Coronary artery (tissue), 2 donors: Measurements from ENCODE around the gene COBLL1.

Experiments
- DNase-seq: peaks from one replicate; pipeline ENCODE4 v3.0.0-alpha.2; 2017; ENCODE audit warnings: low spot score
- H3K27ac ChIP-seq, 2 donors: fragments of 200-600 bp; sonication (generic); one replicate each; pipeline ENCODE4 v1.5.1; 2016 to 2019
- H3K4me3 ChIP-seq: fragments of 200-600 bp; sonication (generic); 2 replicates; pipeline ENCODE4 v1.5.1; 2016; ENCODE audit warnings: mild to moderate bottlenecking, moderate library complexity
- TF ChIP-seq, protein P1 (sequence below): fragments of 200-600 bp; sonication (generic); IDR thresholded peaks from one replicate; pipeline ENCODE4 v1.5.1; 2019; ENCODE audit warnings: antibody characterized with exemption

Gene COBLL1

GRCh38 chr2:164811819-164812218 lies 29.8 kb downstream of the COBLL1 start:
- Histone ChIP-seq H3K27ac (peak overlapping the region in 1 of 2 donors; percentile 18), H3K4me3 (no peak overlapping the region)
- TF ChIP-seq, protein P1, sequence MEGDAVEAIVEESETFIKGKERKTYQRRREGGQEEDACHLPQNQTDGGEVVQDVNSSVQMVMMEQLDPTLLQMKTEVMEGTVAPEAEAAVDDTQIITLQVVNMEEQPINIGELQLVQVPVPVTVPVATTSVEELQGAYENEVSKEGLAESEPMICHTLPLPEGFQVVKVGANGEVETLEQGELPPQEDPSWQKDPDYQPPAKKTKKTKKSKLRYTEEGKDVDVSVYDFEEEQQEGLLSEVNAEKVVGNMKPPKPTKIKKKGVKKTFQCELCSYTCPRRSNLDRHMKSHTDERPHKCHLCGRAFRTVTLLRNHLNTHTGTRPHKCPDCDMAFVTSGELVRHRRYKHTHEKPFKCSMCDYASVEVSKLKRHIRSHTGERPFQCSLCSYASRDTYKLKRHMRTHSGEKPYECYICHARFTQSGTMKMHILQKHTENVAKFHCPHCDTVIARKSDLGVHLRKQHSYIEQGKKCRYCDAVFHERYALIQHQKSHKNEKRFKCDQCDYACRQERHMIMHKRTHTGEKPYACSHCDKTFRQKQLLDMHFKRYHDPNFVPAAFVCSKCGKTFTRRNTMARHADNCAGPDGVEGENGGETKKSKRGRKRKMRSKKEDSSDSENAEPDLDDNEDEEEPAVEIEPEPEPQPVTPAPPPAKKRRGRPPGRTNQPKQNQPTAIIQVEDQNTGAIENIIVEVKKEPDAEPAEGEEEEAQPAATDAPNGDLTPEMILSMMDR, result no peak
- no peak for DNase-seq

DNA sequence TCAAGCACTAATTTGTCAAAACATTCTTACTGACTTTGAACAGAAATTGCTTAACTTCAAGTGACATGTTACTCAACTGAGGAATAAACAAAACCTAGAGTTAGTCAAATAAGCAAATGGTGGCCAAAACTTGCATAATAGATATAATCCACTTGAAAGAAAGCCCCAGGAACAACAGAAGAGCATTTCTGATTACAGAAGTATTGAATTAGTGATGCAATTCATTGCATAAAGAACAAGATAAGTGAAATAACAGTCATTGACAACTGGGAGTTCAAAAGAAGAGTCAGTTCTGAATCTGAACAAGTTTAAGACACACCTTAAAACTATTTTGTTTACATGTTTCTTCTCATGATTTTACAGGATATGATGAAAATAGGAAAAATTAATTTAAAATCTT lies 30.8 kb downstream of the COBLL1 start:
- no peak overlapping the region for H3K27ac ChIP-seq
- TF ChIP-seq, protein P1, result no peak
- no peak for DNase-seq
- no peak overlapping the region for H3K4me3 ChIP-seq

DNA sequence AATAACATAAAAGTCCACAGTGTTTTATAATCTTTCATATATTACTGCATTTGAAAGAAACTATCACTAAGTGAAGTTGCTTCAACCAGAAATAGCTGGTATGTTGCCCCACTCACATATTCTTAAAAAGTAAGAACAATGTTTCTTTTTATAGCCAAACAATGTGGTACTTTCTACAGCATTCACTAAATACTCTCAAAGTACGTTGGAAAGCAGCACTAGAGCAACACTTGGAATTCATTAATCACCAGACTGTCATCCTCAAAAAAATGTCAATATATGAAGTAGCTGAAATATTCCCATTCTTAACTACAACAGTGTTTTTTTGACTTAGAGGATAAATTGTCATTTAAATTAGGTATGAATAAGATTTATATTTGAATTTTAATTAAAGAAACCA lies 32.8 kb downstream of the COBLL1 start:
- TF ChIP-seq, protein P1, result no peak
- H3K27ac ChIP-seq, result peak overlapping the region; percentile 4 to 39
- H3K4me3 ChIP-seq, result no peak overlapping the region
- no peak for DNase-seq

GRCh38 chr2:164803776-164804466 lies 37.7 kb downstream of the COBLL1 start:
- no peak for DNase-seq
- TF ChIP-seq, protein P1, result no peak
- Histone ChIP-seq H3K4me3 (no peak overlapping the region), H3K27ac (peak overlapping the region; percentile 12 to 79)

DNA sequence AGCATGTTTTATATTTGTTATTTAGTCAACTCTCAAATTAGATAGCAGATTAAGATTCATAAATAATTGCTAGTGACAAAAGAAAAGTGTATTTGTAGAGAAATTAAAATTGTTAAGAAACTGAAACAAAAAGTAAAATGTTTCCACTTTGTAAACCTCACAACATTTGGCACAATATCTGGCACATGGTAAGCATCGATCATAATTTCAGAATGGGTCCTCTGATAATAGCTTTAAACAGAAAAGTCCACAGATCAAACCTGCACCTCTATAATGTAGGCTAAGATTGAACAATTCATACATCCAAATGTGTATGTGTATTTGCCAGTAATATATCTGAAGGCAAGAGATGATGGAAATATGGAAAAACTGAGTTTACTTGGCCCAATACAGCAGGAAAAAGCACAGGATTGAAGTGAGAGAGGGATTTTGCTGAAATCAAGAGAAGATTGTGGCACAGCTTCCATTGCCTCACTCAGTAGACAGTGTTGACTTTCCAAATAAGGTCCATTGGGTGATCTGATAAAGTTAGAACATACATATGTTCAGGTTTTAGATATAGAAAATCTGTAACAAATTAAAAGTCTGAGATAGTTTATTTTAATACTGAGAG lies 39.4 kb downstream of the COBLL1 start:
- TF ChIP-seq, protein P1, result no peak
- no peak for DNase-seq
- peak overlapping the region in 1 of 2 donors; percentile 39 for H3K27ac ChIP-seq
- peak overlapping the region; percentile 48 for H3K4me3 ChIP-seq

- H3K27ac ChIP-seq, result no peak overlapping the region
Measured at GRCh38 chr2:164800572-164800971, 41.1 kb downstream of the COBLL1 start.

More at GRCh38 chr2:164800572-164800971, 41.1 kb downstream of the COBLL1 start:
- no peak for DNase-seq
- TF ChIP-seq, protein P1, result no peak
- no peak overlapping the region for H3K4me3 ChIP-seq
